NB4 (cell line): ENCODE results near the gene MYOM3.

ENCODE experiments used
- POLR2A ChIP-seq: IDR thresholded peaks from 2 replicates; pipeline ENCODE4 v1.6.1; 2011; ENCODE audit warnings: mild to moderate bottlenecking; ENCODE audit not compliant: insufficient read length; ENCODE audit errors: extremely low read depth
- TF ChIP-seq, protein P1 (sequence below): IDR thresholded peaks from one replicate; pipeline ENCODE4 v1.5.1; 2012; ENCODE audit warnings: low read depth, low read length

DNA sequence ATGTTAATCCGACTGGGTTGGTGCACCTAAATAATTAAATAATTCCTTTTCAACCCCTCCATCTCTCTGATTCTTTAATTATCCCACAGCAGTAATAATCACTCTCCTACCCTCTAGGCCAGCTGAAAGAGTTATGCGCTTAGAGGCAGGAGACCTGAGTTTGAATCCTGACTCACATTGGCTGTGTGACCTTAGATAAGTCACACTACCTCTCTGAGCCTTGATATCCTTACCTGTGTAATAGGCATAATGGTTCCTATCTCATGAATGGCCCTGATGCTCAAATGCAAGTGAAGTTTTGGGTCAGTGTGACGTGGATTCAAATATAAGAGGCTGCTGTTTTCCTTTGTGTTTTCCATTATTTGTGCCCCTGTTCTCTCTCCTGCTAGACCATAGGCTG lies 8.1 kb downstream of the MYOM3 start:
- TF ChIP-seq, protein P1, sequence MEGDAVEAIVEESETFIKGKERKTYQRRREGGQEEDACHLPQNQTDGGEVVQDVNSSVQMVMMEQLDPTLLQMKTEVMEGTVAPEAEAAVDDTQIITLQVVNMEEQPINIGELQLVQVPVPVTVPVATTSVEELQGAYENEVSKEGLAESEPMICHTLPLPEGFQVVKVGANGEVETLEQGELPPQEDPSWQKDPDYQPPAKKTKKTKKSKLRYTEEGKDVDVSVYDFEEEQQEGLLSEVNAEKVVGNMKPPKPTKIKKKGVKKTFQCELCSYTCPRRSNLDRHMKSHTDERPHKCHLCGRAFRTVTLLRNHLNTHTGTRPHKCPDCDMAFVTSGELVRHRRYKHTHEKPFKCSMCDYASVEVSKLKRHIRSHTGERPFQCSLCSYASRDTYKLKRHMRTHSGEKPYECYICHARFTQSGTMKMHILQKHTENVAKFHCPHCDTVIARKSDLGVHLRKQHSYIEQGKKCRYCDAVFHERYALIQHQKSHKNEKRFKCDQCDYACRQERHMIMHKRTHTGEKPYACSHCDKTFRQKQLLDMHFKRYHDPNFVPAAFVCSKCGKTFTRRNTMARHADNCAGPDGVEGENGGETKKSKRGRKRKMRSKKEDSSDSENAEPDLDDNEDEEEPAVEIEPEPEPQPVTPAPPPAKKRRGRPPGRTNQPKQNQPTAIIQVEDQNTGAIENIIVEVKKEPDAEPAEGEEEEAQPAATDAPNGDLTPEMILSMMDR = no peak
- TF ChIP-seq POLR2A = no peak
